HepG2 (cell line): ENCODE data around the gene RAD51AP1. TPM values are rescaled to one million over a fixed set of nuclear protein-coding genes. Genes with fewer than 3 reads are reported as not detected.

Experiments used
- BATF2 ChIP-seq: sonication (generic); formaldehyde crosslinking; IDR thresholded peaks from 2 replicates; pipeline ENCODE4 v1.8.0; 2022; ENCODE audit warnings: mild to moderate bottlenecking, missing genetic modification reagents, moderate library complexity
- BRF2 ChIP-seq: sonication (generic); formaldehyde crosslinking; IDR thresholded peaks from 2 replicates; pipeline ENCODE4 v1.8.1; 2022; ENCODE audit warnings: mild to moderate bottlenecking, missing genetic modification reagents
- CBX1 ChIP-seq: IDR thresholded peaks from one replicate; pipeline ENCODE4 v1.6.1; 2016; ENCODE audit warnings: antibody characterized with exemption, low read depth
- CEBPG ChIP-seq: IDR thresholded peaks from 2 replicates; pipeline ENCODE4 v1.6.1; 2016
- ELF1 ChIP-seq: sonication (generic); formaldehyde crosslinking; IDR thresholded peaks from 2 replicates; pipeline ENCODE4 v1.4.0; 2020; ENCODE audit warnings: missing genetic modification reagents
- FOXP1 ChIP-seq, 2 experiments: fragments of 450-650 bp in 1 of 2; IDR thresholded peaks; 2 replicates each; pipeline ENCODE4 v1.6.1; 2017 to 2018; ENCODE audit warnings: antibody characterized with exemption in 1 of 2
- ISL2 ChIP-seq: sonication (generic); formaldehyde crosslinking; IDR thresholded peaks from 2 replicates; pipeline ENCODE4 v1.5.0; 2020; ENCODE audit warnings: missing genetic modification reagents
- JARID2 ChIP-seq: sonication (generic); formaldehyde crosslinking; IDR thresholded peaks from 2 replicates; pipeline ENCODE4 v1.8.1; 2023; ENCODE audit warnings: missing genetic modification reagents, inconsistent platforms; ENCODE audit not compliant: insufficient replicate concordance
- MAFG ChIP-seq: sonication (generic); formaldehyde crosslinking; IDR thresholded peaks from 2 replicates; pipeline ENCODE4 v1.5.1; 2020; ENCODE audit warnings: mild to moderate bottlenecking, missing genetic modification reagents
- MIXL1 ChIP-seq: IDR thresholded peaks from 2 replicates; pipeline ENCODE4 v1.6.1; 2016
- MTF1 ChIP-seq: sonication (generic); formaldehyde crosslinking; IDR thresholded peaks from 2 replicates; pipeline ENCODE4 v1.5.0; 2020; ENCODE audit warnings: missing genetic modification reagents
- NFRKB ChIP-seq: fragments of 450-650 bp; IDR thresholded peaks from 2 replicates; pipeline ENCODE4 v1.6.1; 2017
- SMARCE1 ChIP-seq: fragments of 450-650 bp; IDR thresholded peaks from 2 replicates; pipeline ENCODE4 v1.6.1; 2017; ENCODE audit warnings: borderline replicate concordance
- SMYD3 ChIP-seq: sonication (generic); formaldehyde crosslinking; IDR thresholded peaks from 2 replicates; pipeline ENCODE4 v1.8.1; 2023; ENCODE audit warnings: mild to moderate bottlenecking, missing genetic modification reagents
- SRY ChIP-seq: sonication (generic); formaldehyde crosslinking; IDR thresholded peaks from 2 replicates; pipeline ENCODE4 v1.8.0; 2022; ENCODE audit warnings: mild to moderate bottlenecking, missing genetic modification reagents
- ZBTB2 ChIP-seq: sonication (generic); formaldehyde crosslinking; IDR thresholded peaks from 2 replicates; pipeline ENCODE4 v1.8.0; 2022; ENCODE audit warnings: low read depth, missing genetic modification reagents
- ZBTB39 ChIP-seq: sonication (generic); formaldehyde crosslinking; IDR thresholded peaks from 2 replicates; pipeline ENCODE4 v1.5.0; 2020; ENCODE audit warnings: missing genetic modification reagents
- ZNF101 ChIP-seq: sonication (generic); formaldehyde crosslinking; IDR thresholded peaks from 2 replicates; pipeline ENCODE4 v1.4.0; 2020; ENCODE audit warnings: mild to moderate bottlenecking, low read depth, missing genetic modification reagents, borderline replicate concordance
- ZNF143 ChIP-seq: sonication (generic); formaldehyde crosslinking; IDR thresholded peaks from 2 replicates; pipeline ENCODE4 v1.4.0; 2020; ENCODE audit warnings: missing genetic modification reagents
- ZNF180 ChIP-seq: sonication (generic); formaldehyde crosslinking; IDR thresholded peaks from 2 replicates; pipeline ENCODE4 v1.4.0; 2020; ENCODE audit warnings: low read depth, missing genetic modification reagents, borderline replicate concordance
- ZNF296 ChIP-seq: sonication (generic); formaldehyde crosslinking; conservative IDR thresholded peaks from 2 replicates; pipeline ENCODE4 v1.5.0; 2020; ENCODE audit warnings: mild to moderate bottlenecking, missing genetic modification reagents
- ZNF451 ChIP-seq: sonication (generic); formaldehyde crosslinking; IDR thresholded peaks from 2 replicates; pipeline ENCODE4 v1.5.0; 2020; ENCODE audit warnings: mild to moderate bottlenecking, missing genetic modification reagents
- ZNF619 ChIP-seq: sonication (generic); formaldehyde crosslinking; IDR thresholded peaks from 2 replicates; pipeline ENCODE4 v1.4.0; 2020; ENCODE audit warnings: mild to moderate bottlenecking, missing genetic modification reagents
- ZNF672 ChIP-seq: sonication (generic); formaldehyde crosslinking; IDR thresholded peaks from 2 replicates; pipeline ENCODE4 v1.8.1; 2022; ENCODE audit warnings: missing genetic modification reagents
- ZNF761 ChIP-seq: sonication (generic); formaldehyde crosslinking; conservative IDR thresholded peaks from 2 replicates; pipeline ENCODE4 v1.4.0; 2020; ENCODE audit warnings: mild to moderate bottlenecking, missing genetic modification reagents
- ZNF788 ChIP-seq: sonication (generic); formaldehyde crosslinking; IDR thresholded peaks from 2 replicates; pipeline ENCODE4 v1.5.0; 2020; ENCODE audit warnings: mild to moderate bottlenecking, missing genetic modification reagents, borderline replicate concordance
- ZNF883 ChIP-seq: sonication (generic); formaldehyde crosslinking; IDR thresholded peaks from 2 replicates; pipeline ENCODE4 v1.5.1; 2020; ENCODE audit warnings: mild to moderate bottlenecking, missing genetic modification reagents; ENCODE audit errors: not compliant biosample characterization
- polyA plus RNA-seq, 8 experiments: library from polyadenylated mRNA; depleted of rRNA in 3 of 8; stranded (reverse) in 7 of 8; unstranded in 1 of 8; fragments of >200 nt; fragmentation: Illumina TruSeq in 4 of 8; extraction: Trizol in 4 of 8; gene quantifications; 2 replicates each; pipeline versions ENCODE4 v1.2.1 to v1.2.3, GENCODE V29; 2011 to 2016; ENCODE audit warnings: low read depth in 4 of 8, missing spikeins in 1 of 8, mixed read lengths in 1 of 8; ENCODE audit not compliant: insufficient read depth in 1 of 8
- total RNA-seq, 5 experiments: library from RNA; depleted of rRNA; stranded (reverse); fragments of >200 nt; fragmentation: Illumina TruSeq; extraction: Trizol; gene quantifications; 2 replicates each; pipeline ENCODE4 v1.2.3, GENCODE V29; 2016; ENCODE audit warnings: low read depth in 1 of 5

The RAD51AP1 gene
- total and polyA plus RNA-seq, 2 of the 13 experiments (the other 11 are each of a cell fraction or from before 2014, with no cell fraction given): 16.6 to 49.3 TPM

GRCh38 chr12:4538207-4539160, at the start of gene RAD51AP1 (continued):
- TF ChIP-seq ZNF788: peak; percentile 69; the same call in 1 of the 2 replicates
- TF ChIP-seq CBX1: no peak
- TF ChIP-seq ZNF143 (CRISPR knock-in tag): 0 out of 2 replicates have a peak, but pooled peaks have one; percentile 19
- TF ChIP-seq ISL2 (CRISPR knock-in tag): peak; percentile 44
- peak; percentile 86 for TF ChIP-seq ELF1 (CRISPR knock-in tag)
- TF ChIP-seq MAFG (CRISPR knock-in tag): no peak
- no peak for TF ChIP-seq FOXP1 (IDR thresholded peaks at IDR 0.05)
- no peak for TF ChIP-seq FOXP1 (CRISPR knock-in tag; IDR thresholded peaks at IDR 0.05)
- no peak for TF ChIP-seq BATF2
- TF ChIP-seq ZBTB2 (CRISPR knock-in tag): peak; percentile 62; the same call in 1 of the 2 replicates
- TF ChIP-seq ZNF296 (CRISPR knock-in tag): no peak
- no peak for TF ChIP-seq ZNF101
- no peak for TF ChIP-seq ZNF672 (CRISPR knock-in tag)
- no peak for TF ChIP-seq ZNF883
- TF ChIP-seq SMARCE1: no peak
- no peak for TF ChIP-seq JARID2 (CRISPR knock-in tag)
- TF ChIP-seq ZNF761 (CRISPR knock-in tag): peak; percentile 19; the same call in 1 of the 2 replicates
- TF ChIP-seq CEBPG: no peak; the same call in 1 of the 2 replicates
- no peak for TF ChIP-seq SRY (CRISPR knock-in tag)
- no peak for TF ChIP-seq MTF1 (CRISPR knock-in tag)
- no peak for TF ChIP-seq ZNF619 (CRISPR knock-in tag)
- no peak for TF ChIP-seq NFRKB
- TF ChIP-seq ZNF451 (CRISPR knock-in tag): peak; percentile 32; the same call in 1 of the 2 replicates
- no peak for TF ChIP-seq ZBTB39 (CRISPR knock-in tag)
- no peak for TF ChIP-seq MIXL1 (CRISPR knock-in tag)
- no peak for TF ChIP-seq ZNF180 (CRISPR knock-in tag)
- no peak for TF ChIP-seq SMYD3 (CRISPR knock-in tag)
- no peak for TF ChIP-seq BRF2 (CRISPR knock-in tag)
